Endothelial cell of umbilical vein (primary cell): Measurements from ENCODE around the gene AHSA1. TPM values are rescaled to one million over a fixed set of nuclear protein-coding genes. Genes with fewer than 3 reads are reported as not detected.

Experiments used
- BruUV-seq: library from RNA; stranded (reverse); fragments of 400-500 nt; replicated peaks from 2 replicates; lab custom pipeline; 2021; lab: Mats Ljungman, UMichigan
- CTCF ChIA-PET: fragments of 300-600, 350-600 bp; sonication (Branson Sonifier 250); formaldehyde crosslinking; loops from one replicate; lab custom pipeline; 2021; ENCODE audit warnings: antibody characterized with exemption, inconsistent platforms; lab: Charles Lee
- POLR2A ChIA-PET: fragments of 300-600, 350-600 bp; sonication (Branson Sonifier 250); formaldehyde crosslinking; loops from one replicate; lab custom pipeline; 2021; ENCODE audit warnings: antibody characterized with exemption, inconsistent platforms; lab: Charles Lee
- DNase-seq: peaks from one replicate; pipeline ENCODE4 v3.0.0-alpha.2; 2011; ENCODE audit warnings: low read depth, low spot score
- FAIRE-seq: peaks from 2 replicates; lab custom pipeline; 2011; peaks lifted over from hg19 to GRCh38; lab: Jason Lieb, UNC
- H2AFZ ChIP-seq: 2 replicates; pipeline ENCODE4 v1.6.0; 2012; ENCODE audit warnings: low read depth, low read length, control low read depth, inconsistent platforms
- H3K27ac ChIP-seq: 2 replicates; pipeline ENCODE4 v1.5.1; 2011; ENCODE audit warnings: low read depth, mild to moderate bottlenecking, control low read depth, low read length, moderate library complexity; ENCODE audit not compliant: insufficient read depth
- H3K27me3 ChIP-seq, 2 experiments: 2 replicates each; pipeline versions ENCODE4 v1.6.0 to v1.6.1; 2011; ENCODE audit warnings: low read length in 2 of 2, mixed read lengths in 1 of 2; ENCODE audit not compliant: control insufficient read depth in 2 of 2, insufficient read depth in 2 of 2
- H3K36me3 ChIP-seq, 2 experiments: 2 replicates in 1 of 2; 3 replicates in 1 of 2; pipeline ENCODE4 v1.5.1; 2011; ENCODE audit warnings: low read length in 2 of 2, mild to moderate bottlenecking in 1 of 2, moderate library complexity in 1 of 2; ENCODE audit not compliant: control insufficient read depth in 2 of 2, insufficient read depth in 2 of 2; ENCODE audit errors: extremely low read depth in 1 of 2
- H3K4me1 ChIP-seq: 3 replicates; pipeline ENCODE4 v1.5.1; 2011; ENCODE audit warnings: mild to moderate bottlenecking, low read length; ENCODE audit not compliant: control insufficient read depth, insufficient read depth; ENCODE audit errors: extremely low read depth
- H3K4me2 ChIP-seq: 2 replicates; pipeline ENCODE4 v1.6.1; 2011; ENCODE audit warnings: low read length, control low read depth, mixed read lengths; ENCODE audit not compliant: insufficient read depth
- H3K4me3 ChIP-seq, 3 experiments: fragments of 200-600 bp in 1 of 3; sonication (generic), shearing (Covaris generic) in 1 of 3; replicated peaks in 1 of 3; 2 replicates each; pipeline ENCODE4 v1.5.1; 2011 to 2016; ENCODE audit warnings: control low read depth in 3 of 3, low read length in 3 of 3, mild to moderate bottlenecking in 2 of 3, inconsistent platforms in 1 of 3, low read depth in 1 of 3, moderate library complexity in 1 of 3; ENCODE audit not compliant: insufficient read depth in 1 of 3
- H3K79me2 ChIP-seq: 2 replicates; pipeline ENCODE4 v1.6.0; 2012; ENCODE audit warnings: low read length, inconsistent platforms; ENCODE audit not compliant: control insufficient read depth, insufficient read depth
- H3K9ac ChIP-seq: replicated peaks from 2 replicates; pipeline ENCODE3; 2011; ENCODE audit warnings: low read length, control low read depth; ENCODE audit not compliant: insufficient read depth; ENCODE audit errors: extremely low read depth
- H3K9me1 ChIP-seq: replicated peaks from 3 replicates; pipeline ENCODE4 v1.6.0; 2011; ENCODE audit warnings: mild to moderate bottlenecking, low read length; ENCODE audit not compliant: control insufficient read depth, insufficient read depth; ENCODE audit errors: extremely low read depth
- H3K9me3 ChIP-seq: replicated peaks from 2 replicates; pipeline ENCODE4 v1.5.1; 2012; ENCODE audit warnings: low read length, inconsistent platforms; ENCODE audit not compliant: control insufficient read depth, insufficient read depth
- H4K20me1 ChIP-seq: replicated peaks from 2 replicates; pipeline ENCODE3; 2011; ENCODE audit warnings: mild to moderate bottlenecking, low read length; ENCODE audit not compliant: control insufficient read depth, insufficient read depth; ENCODE audit errors: extremely low read depth
- CTCF ChIP-seq, 2 donors: IDR thresholded peaks; 1 replicate in 1 of 2; 2 replicates in 1 of 2; pipeline ENCODE4 v1.5.1; 2011; ENCODE audit warnings: low read length in 2 of 2, mild to moderate bottlenecking in 2 of 2, moderate library complexity in 2 of 2, control low read depth in 1 of 2, inconsistent platforms in 1 of 2, low read depth in 1 of 2; ENCODE audit not compliant: insufficient read depth in 1 of 2; ENCODE audit errors: extremely low read depth in 1 of 2
- EZH2 ChIP-seq: IDR thresholded peaks from 2 replicates; pipeline ENCODE4 v1.6.1; 2012; ENCODE audit warnings: borderline replicate concordance, low read depth, mild to moderate bottlenecking, moderate library complexity, low read length, inconsistent platforms; ENCODE audit not compliant: severe bottlenecking
- FOS ChIP-seq: IDR thresholded peaks from 2 replicates; pipeline ENCODE4 v1.6.1; 2011; ENCODE audit warnings: mild to moderate bottlenecking, low read length, moderate library complexity, borderline replicate concordance; ENCODE audit not compliant: insufficient read depth
- GATA2 ChIP-seq: IDR thresholded peaks from 2 replicates; pipeline ENCODE4 v1.7.0; 2011; ENCODE audit warnings: low read depth, mild to moderate bottlenecking, moderate library complexity, mixed read lengths, low read length; ENCODE audit not compliant: insufficient read length, insufficient read depth
- JUN ChIP-seq: IDR thresholded peaks from 2 replicates; pipeline ENCODE4 v1.6.1; 2011; ENCODE audit warnings: borderline replicate concordance, low read depth; ENCODE audit not compliant: insufficient read length, insufficient read depth
- MYC ChIP-seq: IDR thresholded peaks from one replicate; pipeline ENCODE4 v1.6.1; 2011; ENCODE audit warnings: mild to moderate bottlenecking, low read depth, low read length
- POLR2A ChIP-seq: IDR thresholded peaks from 2 replicates; pipeline ENCODE4 v1.6.1; 2012; ENCODE audit warnings: low read depth, mild to moderate bottlenecking, control low read depth, low read length
- POLR2AphosphoS5 ChIP-seq: IDR thresholded peaks from 2 replicates; pipeline ENCODE4 v1.6.1; 2012; ENCODE audit warnings: low read depth, mild to moderate bottlenecking, control low read depth, low read length, moderate library complexity; ENCODE audit not compliant: insufficient read depth
- dilution Hi-C: fragments of 300-500 bp; cut with MboI; formaldehyde crosslinking; loops from one replicate; pipeline ENCODE4 v1.15.0; 2019; ENCODE audit warnings: low sequenced_read_pairs; ENCODE audit not compliant: extremely low pct_ligation_motif_present
- intact Hi-C: fragments of 100-400 bp; cut with micrococcal nuclease; formaldehyde crosslinking; loops from one replicate; pipeline ENCODE4 v1.10.0; 2022
- polyA plus RNA-seq, 4 experiments: library from polyadenylated mRNA; depleted of rRNA in 3 of 4; stranded (reverse) in 3 of 4; unstranded in 1 of 4; fragments of >200 nt; gene quantifications; 2 replicates each; pipeline versions ENCODE4 v1.2.1 to v1.2.3, GENCODE V29; 2011 to 2012; ENCODE audit warnings: missing spikeins in 1 of 4
- total RNA-seq: library from RNA; stranded (reverse); gene quantifications from 2 replicates; pipeline ENCODE4 v1.2.3, GENCODE V29; 2021
- TF ChIP-seq, protein P1 (sequence below): IDR thresholded peaks from 2 replicates; pipeline ENCODE4 v1.6.1; 2011; ENCODE audit not compliant: insufficient read depth, insufficient read length

Gene AHSA1
- total and polyA plus RNA-seq, 2 donors (not counting 3 experiments of a cell fraction or from before 2014, with no cell fraction given): 122 to 166 TPM

- peaks cover 7 to 39% of the 10 kb centered on the region in 2 experiments for H3K36me3 ChIP-seq
- H3K4me1 ChIP-seq: no peaks in the 10 kb centered on the region
- H3K9me1 ChIP-seq: no peaks in the 10 kb centered on the region
- H3K4me2 ChIP-seq: no peak overlapping the region
- TF ChIP-seq POLR2A (no peak), CTCF (IDR thresholded peaks at IDR 0.05; ENCODE audit: extremely low read depth in 1 of 2, insufficient read depth in 1 of 2, low read depth in 1 of 2, low read length in 2 of 2) (no peak), JUN (no peak), MYC (no peak), FOS (no peak), EZH2 (no peak), POLR2AphosphoS5 (no peak), GATA2 (no peak)
- TF ChIP-seq, protein P1, sequence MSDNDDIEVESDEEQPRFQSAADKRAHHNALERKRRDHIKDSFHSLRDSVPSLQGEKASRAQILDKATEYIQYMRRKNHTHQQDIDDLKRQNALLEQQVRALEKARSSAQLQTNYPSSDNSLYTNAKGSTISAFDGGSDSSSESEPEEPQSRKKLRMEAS: no peak
- H4K20me1 ChIP-seq: no peaks in the 10 kb centered on the region
- no peak overlapping the region for H2AFZ ChIP-seq
- no peak overlapping the region for H3K27ac ChIP-seq
- H3K9me3 ChIP-seq: no peaks in the 10 kb centered on the region
- ChIA-PET POLR2A (no interaction called here), CTCF (interaction anchor here (0.5 kb wide), 1 partner anchor 28 kb away, joined by 3 read pairs; no protein-coding TSS in a partner anchor)
- H3K79me2 ChIP-seq: no peaks in the 10 kb centered on the region
- no peaks in the 10 kb centered on the region for H3K27me3 ChIP-seq
- FAIRE-seq (no peak), DNase-seq (no peak)
- dilution Hi-C loops (no loop called here), intact Hi-C loops (no loop called here)
- H3K9ac ChIP-seq: no peak overlapping the region
- no TSS peak for BruUV-seq
- H3K4me3 ChIP-seq: no peak overlapping the region
These were observed 31.5 kb upstream of the AHSA1 start for GRCh38 chr14:77426396-77426795.
